ENCODE results near the gene COL5A1. TPM values are rescaled to one million over a fixed set of nuclear protein-coding genes. Genes with fewer than 3 reads are reported as not detected.

Gene COL5A1
- total RNA-seq, 1 experiment from 2014 or later, result 10.6 TPM

- Histone ChIP-seq H4K20me1 (ENCODE audit: low read length) (no peaks in the 10 kb centered on the region), H3K36me3 (ENCODE audit: low read depth, low read length) (no peaks in the 10 kb centered on the region), H3K79me2 (ENCODE audit: low read length) (no peaks in the 10 kb centered on the region), H3K4me3 (ENCODE audit: low read length) (no peak overlapping the region), H3K4me2 (ENCODE audit: low read length) (no peak overlapping the region), H3K9ac (ENCODE audit: low read length) (no peak overlapping the region), H3K9me2 (replicated peaks; ENCODE audit: low read length) (no peaks in the 10 kb centered on the region), H3K4me1 (ENCODE audit: insufficient read depth, low read length) (no peaks in the 10 kb centered on the region), H3F3A (ENCODE audit: low read length, unreplicated experiment) (no peaks in the 10 kb centered on the region), H2AFZ (ENCODE audit: low read length) (no peak overlapping the region), H3K27ac (ENCODE audit: low read length) (no peak overlapping the region), H3K27me3 (ENCODE audit: low read length) (no peaks in the 10 kb centered on the region), H3K9me3 (ENCODE audit: low read length) (no peaks in the 10 kb centered on the region)
- TF ChIP-seq EZH2 (IDR thresholded peaks at IDR 0.05; ENCODE audit: low read length, unreplicated experiment), result no peak
- TF ChIP-seq CTCF (conservative IDR thresholded peaks at IDR 0.05; ENCODE audit: low read depth, low read length), result no peak
- no TSS peak for BruUV-seq (replicated peaks)
- intact Hi-C loops (cut with micrococcal nuclease), result no loop called here
- POLR2A ChIA-PET (ENCODE audit: unreplicated experiment), result no interaction called here
- ATAC-seq, result no peak
- CTCF ChIA-PET, result no interaction called here
- no peak for DNase-seq
Observed at GRCh38 chr9:134867917-134868750, 226.5 kb downstream of the COL5A1 start.

GRCh38 chr9:134868751-134869553 lies 227.3 kb downstream of the COL5A1 start:
- intact Hi-C loops (cut with micrococcal nuclease), result no loop called here
- CTCF ChIA-PET, result no interaction called here

More at GRCh38 chr9:134868751-134869553, 227.3 kb downstream of the COL5A1 start:
- no peak for TF ChIP-seq CTCF (conservative IDR thresholded peaks at IDR 0.05; ENCODE audit: low read depth, low read length)
- H3K9me3 ChIP-seq (ENCODE audit: low read length), result no peaks in the 10 kb centered on the region
- no peaks in the 10 kb centered on the region for H3K79me2 ChIP-seq (ENCODE audit: low read length)
- DNase-seq (no peak), ATAC-seq (no peak)
- H3K36me3 ChIP-seq (ENCODE audit: low read depth, low read length), result no peaks in the 10 kb centered on the region
- H4K20me1 ChIP-seq (ENCODE audit: low read length), result no peaks in the 10 kb centered on the region
- H3F3A ChIP-seq (ENCODE audit: low read length, unreplicated experiment), result no peaks in the 10 kb centered on the region
- BruUV-seq (replicated peaks), result no TSS peak
- H3K27ac ChIP-seq (ENCODE audit: low read length), result no peak overlapping the region
- H3K9ac ChIP-seq (ENCODE audit: low read length), result no peak overlapping the region
- H3K27me3 ChIP-seq (ENCODE audit: low read length), result peaks cover 4% of the 10 kb centered on the region; the same call in 1 of the 2 replicates
- H3K9me2 ChIP-seq (replicated peaks; ENCODE audit: low read length), result no peaks in the 10 kb centered on the region
- no peak overlapping the region for H3K4me3 ChIP-seq (ENCODE audit: low read length)
- no peaks in the 10 kb centered on the region for H3K4me1 ChIP-seq (ENCODE audit: insufficient read depth, low read length)
- no peak overlapping the region for H2AFZ ChIP-seq (ENCODE audit: low read length)
- POLR2A ChIA-PET (ENCODE audit: unreplicated experiment), result no interaction called here
- H3K4me2 ChIP-seq (ENCODE audit: low read length), result no peak overlapping the region
